IgD-negative memory B cell (primary cell): Measurements from ENCODE around the gene SLN. TPM values are rescaled to one million over a fixed set of nuclear protein-coding genes. Genes with fewer than 3 reads are reported as not detected.

Experiments
- H3K27ac Mint-ChIP-seq, 3 donors: one replicate each; pipeline ENCODE4 v1.8.0; 2020 to 2022; ENCODE audit warnings: mild to moderate bottlenecking in 3 of 3, mixed read lengths in 3 of 3, moderate library complexity in 1 of 3
- H3K27me3 Mint-ChIP-seq: one replicate; pipeline ENCODE4 v1.8.0; 2021; ENCODE audit warnings: mixed read lengths
- H3K36me3 Mint-ChIP-seq: one replicate; pipeline ENCODE4 v1.8.0; 2020; ENCODE audit warnings: mild to moderate bottlenecking, mixed read lengths
- H3K4me1 Mint-ChIP-seq, 3 donors: one replicate each; pipeline ENCODE4 v1.8.0; 2020 to 2022; ENCODE audit warnings: mixed read lengths in 3 of 3, mild to moderate bottlenecking in 1 of 3
- H3K4me3 Mint-ChIP-seq, 4 donors: one replicate each; pipeline ENCODE4 v1.8.0; 2020 to 2022; ENCODE audit warnings: mild to moderate bottlenecking in 4 of 4, mixed read lengths in 4 of 4, moderate library complexity in 3 of 4
- H3K9me3 Mint-ChIP-seq, 3 donors: one replicate each; pipeline ENCODE4 v1.8.0; 2020 to 2021; ENCODE audit warnings: mixed read lengths in 3 of 3, mild to moderate bottlenecking in 1 of 3
- polyA plus RNA-seq: library from polyadenylated mRNA; unstranded; fragments of 300-500 nt; fragmentation: Illumina TruSeq; gene quantifications from one replicate; pipeline ENCODE4 v1.2.3, GENCODE V29; 2021

The SLN gene
- polyA plus RNA-seq, 1 donor from 2014 or later = not detected

- peaks cover 16% of the 10 kb centered on the region for H3K27me3 Mint-ChIP-seq
- no peaks in the 10 kb centered on the region for H3K36me3 Mint-ChIP-seq
- H3K9me3 Mint-ChIP-seq = no peaks in the 10 kb centered on the region
- no peaks in the 10 kb centered on the region for H3K4me1 Mint-ChIP-seq
- H3K4me3 Mint-ChIP-seq = no peak overlapping the region
- no peak overlapping the region for H3K27ac Mint-ChIP-seq
These were observed 6.8 kb downstream of the SLN start for GRCh38 chr11:107705027-107705426.

- H3K36me3 Mint-ChIP-seq = no peaks in the 10 kb centered on the region
- H3K4me3 Mint-ChIP-seq = no peak overlapping the region
- no peaks in the 10 kb centered on the region for H3K9me3 Mint-ChIP-seq
- no peak overlapping the region for H3K27ac Mint-ChIP-seq
- no peaks in the 10 kb centered on the region for H3K4me1 Mint-ChIP-seq
- peaks cover 17% of the 10 kb centered on the region for H3K27me3 Mint-ChIP-seq
These were observed 7.4 kb downstream of the SLN start for GRCh38 chr11:107704451-107704850.

GRCh38 chr11:107702723-107703122 is 9.1 kb downstream of the SLN start:
- no peaks in the 10 kb centered on the region for H3K4me1 Mint-ChIP-seq
- no peaks in the 10 kb centered on the region for H3K9me3 Mint-ChIP-seq
- H3K4me3 Mint-ChIP-seq = no peak overlapping the region
- peaks cover 13% of the 10 kb centered on the region for H3K27me3 Mint-ChIP-seq
- no peaks in the 10 kb centered on the region for H3K36me3 Mint-ChIP-seq
- no peak overlapping the region for H3K27ac Mint-ChIP-seq

GRCh38 chr11:107702109-107702660 is 9.7 kb downstream of the SLN start:
- H3K4me1 Mint-ChIP-seq = no peaks in the 10 kb centered on the region
- no peak overlapping the region for H3K27ac Mint-ChIP-seq
- no peak overlapping the region for H3K4me3 Mint-ChIP-seq
- no peaks in the 10 kb centered on the region for H3K36me3 Mint-ChIP-seq
- no peaks in the 10 kb centered on the region for H3K9me3 Mint-ChIP-seq
- H3K27me3 Mint-ChIP-seq = peaks cover 10% of the 10 kb centered on the region

GRCh38 chr11:107699371-107700285 is 12.2 kb downstream of the SLN start:
- no peak overlapping the region for H3K27ac Mint-ChIP-seq
- no peaks in the 10 kb centered on the region for H3K4me1 Mint-ChIP-seq
- peaks cover 12% of the 10 kb centered on the region for H3K27me3 Mint-ChIP-seq
- H3K36me3 Mint-ChIP-seq = no peaks in the 10 kb centered on the region
- no peaks in the 10 kb centered on the region for H3K9me3 Mint-ChIP-seq
- H3K4me3 Mint-ChIP-seq = no peak overlapping the region

- no peak overlapping the region for H3K4me3 Mint-ChIP-seq
- no peaks in the 10 kb centered on the region for H3K4me1 Mint-ChIP-seq
- H3K27ac Mint-ChIP-seq = no peak overlapping the region
- H3K36me3 Mint-ChIP-seq = no peaks in the 10 kb centered on the region
- peaks cover 10% of the 10 kb centered on the region for H3K27me3 Mint-ChIP-seq
- no peaks in the 10 kb centered on the region for H3K9me3 Mint-ChIP-seq
These were observed 14.6 kb downstream of the SLN start for GRCh38 chr11:107697291-107697690.

GRCh38 chr11:107696140-107696539 is 15.7 kb downstream of the SLN start:
- H3K27me3 Mint-ChIP-seq = peaks cover 12% of the 10 kb centered on the region
- no peak overlapping the region for H3K4me3 Mint-ChIP-seq
- no peaks in the 10 kb centered on the region for H3K36me3 Mint-ChIP-seq
- no peaks in the 10 kb centered on the region for H3K4me1 Mint-ChIP-seq
- no peak overlapping the region for H3K27ac Mint-ChIP-seq
- H3K9me3 Mint-ChIP-seq = no peaks in the 10 kb centered on the region

- Mint-ChIP-seq H3K4me1 (no peaks in the 10 kb centered on the region), H3K27ac (no peak overlapping the region), H3K36me3 (no peaks in the 10 kb centered on the region), H3K27me3 (peaks cover 11% of the 10 kb centered on the region), H3K4me3 (no peak overlapping the region), H3K9me3 (no peaks in the 10 kb centered on the region)
These were observed 16.4 kb downstream of the SLN start for GRCh38 chr11:107695446-107695845.

GRCh38 chr11:107691000-107691750 is 20.7 kb downstream of the SLN start:
- Mint-ChIP-seq H3K4me1 (peaks cover 0 to 4% (median 0%) of the 10 kb centered on the region in 3 donors), H3K9me3 (no peaks in the 10 kb centered on the region), H3K27me3 (peaks cover 13% of the 10 kb centered on the region), H3K4me3 (no peak overlapping the region), H3K27ac (no peak overlapping the region), H3K36me3 (no peaks in the 10 kb centered on the region)

- Mint-ChIP-seq H3K36me3 (no peaks in the 10 kb centered on the region), H3K27me3 (peaks cover 10% of the 10 kb centered on the region), H3K9me3 (no peaks in the 10 kb centered on the region), H3K27ac (no peak overlapping the region), H3K4me1 (peaks cover 0 to 4% (median 0%) of the 10 kb centered on the region in 3 donors), H3K4me3 (no peak overlapping the region)
These were observed 22.3 kb downstream of the SLN start for GRCh38 chr11:107689317-107690202.

GRCh38 chr11:107688322-107688918 is 23.4 kb downstream of the SLN start:
- Mint-ChIP-seq H3K9me3 (no peaks in the 10 kb centered on the region), H3K27ac (peak overlapping the region in 1 of 3 donors; percentile 34), H3K36me3 (no peaks in the 10 kb centered on the region), H3K27me3 (peaks cover 10% of the 10 kb centered on the region), H3K4me1 (peaks cover 0 to 4% (median 0%) of the 10 kb centered on the region in 3 donors), H3K4me3 (no peak overlapping the region)

- H3K4me3 Mint-ChIP-seq = no peak overlapping the region
- H3K4me1 Mint-ChIP-seq = peaks cover 0 to 2% (median 0%) of the 10 kb centered on the region in 3 donors
- H3K27me3 Mint-ChIP-seq = peaks cover 2% of the 10 kb centered on the region
- H3K27ac Mint-ChIP-seq = no peak overlapping the region
- H3K9me3 Mint-ChIP-seq = no peaks in the 10 kb centered on the region
- H3K36me3 Mint-ChIP-seq = no peaks in the 10 kb centered on the region
These were observed 28.0 kb downstream of the SLN start for GRCh38 chr11:107683807-107684206.

- Mint-ChIP-seq H3K4me3 (no peak overlapping the region), H3K27me3 (peaks cover 2% of the 10 kb centered on the region), H3K36me3 (no peaks in the 10 kb centered on the region), H3K27ac (no peak overlapping the region), H3K4me1 (peaks cover 0 to 2% (median 0%) of the 10 kb centered on the region in 3 donors), H3K9me3 (no peaks in the 10 kb centered on the region)
These were observed 28.8 kb downstream of the SLN start for GRCh38 chr11:107683061-107683460.

GRCh38 chr11:107682572-107682971 is 29.3 kb downstream of the SLN start:
- Mint-ChIP-seq H3K27me3 (peaks cover 2% of the 10 kb centered on the region), H3K4me3 (no peak overlapping the region)

More at GRCh38 chr11:107682572-107682971, 29.3 kb downstream of the SLN start:
- H3K4me1 Mint-ChIP-seq = peaks cover 0 to 2% (median 0%) of the 10 kb centered on the region in 3 donors
- H3K9me3 Mint-ChIP-seq = no peaks in the 10 kb centered on the region
- no peaks in the 10 kb centered on the region for H3K36me3 Mint-ChIP-seq
- H3K27ac Mint-ChIP-seq = no peak overlapping the region
